GM12878 (cell line): ENCODE data around the gene HAUS1. TPM values are rescaled to one million over a fixed set of nuclear protein-coding genes. Genes with fewer than 3 reads are reported as not detected.
A peak's percentile ranks its signal among the peaks of the same experiment; 100 is the strongest.

Source experiments
- ATF3 ChIP-seq: IDR thresholded peaks from 2 replicates; pipeline ENCODE4 v1.6.1; 2011; ENCODE audit warnings: low read depth, mild to moderate bottlenecking, low read length, moderate library complexity, borderline replicate concordance; ENCODE audit errors: extremely low read depth
- BACH1 ChIP-seq: fragments of 450-650 bp; IDR thresholded peaks from 2 replicates; pipeline ENCODE4 v1.6.1; 2017; ENCODE audit warnings: mild to moderate bottlenecking, borderline replicate concordance
- CBX5 ChIP-seq: sonication (generic); IDR thresholded peaks from 2 replicates; pipeline ENCODE4 v1.6.1; 2016; ENCODE audit warnings: low read depth, moderate library complexity, mild to moderate bottlenecking, inconsistent platforms
- CREM ChIP-seq: IDR thresholded peaks from 2 replicates; pipeline ENCODE4 v1.6.1; 2014; ENCODE audit warnings: antibody characterized with exemption, low read depth
- EED ChIP-seq: sonication (generic); IDR thresholded peaks from 2 replicates; pipeline ENCODE4 v1.6.1; 2016; ENCODE audit warnings: antibody characterized with exemption, low read depth
- EGR1 ChIP-seq, 2 experiments: IDR thresholded peaks; 1 replicate in 1 of 2; 2 replicates in 1 of 2; pipeline ENCODE4 v1.6.1; 2011 to 2012; ENCODE audit warnings: low read depth in 2 of 2, low read length in 2 of 2, borderline replicate concordance in 1 of 2, mild to moderate bottlenecking in 1 of 2, moderate library complexity in 1 of 2
- ETV6 ChIP-seq, 2 experiments: fragments of 450-650 bp in 1 of 2; IDR thresholded peaks in 1 of 2; conservative IDR thresholded peaks in 1 of 2; 2 replicates each; pipeline ENCODE4 v1.6.1; 2014; ENCODE audit warnings: antibody characterized with exemption in 1 of 2, borderline replicate concordance in 1 of 2, low read depth in 1 of 2, mild to moderate bottlenecking in 1 of 2, moderate library complexity in 1 of 2
- FOS ChIP-seq: IDR thresholded peaks from 3 replicates; pipeline ENCODE4 v1.6.1; 2011; ENCODE audit warnings: borderline replicate concordance; ENCODE audit not compliant: insufficient read length; ENCODE audit errors: extremely low read depth
- FOXK2 ChIP-seq: fragments of 450-650 bp; IDR thresholded peaks from 2 replicates; pipeline ENCODE4 v1.6.1; 2017; ENCODE audit warnings: mild to moderate bottlenecking, moderate library complexity
- HDGF ChIP-seq: fragments of 450-650 bp; IDR thresholded peaks from 2 replicates; pipeline ENCODE4 v1.6.1; 2016; ENCODE audit warnings: antibody characterized with exemption
- PKNOX1 ChIP-seq: fragments of 450-650 bp; IDR thresholded peaks from 2 replicates; pipeline ENCODE4 v1.6.1; 2016; ENCODE audit warnings: mild to moderate bottlenecking
- PRDM15 ChIP-seq: fragments of 450-650 bp; formaldehyde crosslinking; IDR thresholded peaks from 2 replicates; pipeline ENCODE4 v1.4.0; 2020; ENCODE audit warnings: mild to moderate bottlenecking, moderate library complexity
- RAD21 ChIP-seq: IDR thresholded peaks from 2 replicates; pipeline ENCODE4 v1.6.1; 2011; ENCODE audit warnings: mild to moderate bottlenecking, low read depth, low read length, moderate library complexity; ENCODE audit not compliant: insufficient read depth
- RAD51 ChIP-seq: fragments of 450-650 bp; IDR thresholded peaks from 2 replicates; pipeline ENCODE4 v1.6.1; 2016; ENCODE audit warnings: moderate library complexity, mild to moderate bottlenecking, inconsistent platforms
- SMC3 ChIP-seq: IDR thresholded peaks from 2 replicates; pipeline ENCODE4 v1.6.1; 2011; ENCODE audit warnings: low read length, improper control_type of control experiment, borderline replicate concordance
- STAT3 ChIP-seq: IDR thresholded peaks from 2 replicates; pipeline ENCODE4 v1.6.1; 2011; ENCODE audit warnings: low read depth, low read length, improper control_type of control experiment
- SUZ12 ChIP-seq: fragments of 200-600 bp; sonication (generic); IDR thresholded peaks from one replicate; pipeline ENCODE4 v1.6.1; 2018; ENCODE audit warnings: antibody characterized with exemption, mild to moderate bottlenecking; ENCODE audit not compliant: unreplicated experiment
- TCF3 ChIP-seq: IDR thresholded peaks from 2 replicates; pipeline ENCODE4 v1.6.1; 2012; ENCODE audit warnings: low read depth, mild to moderate bottlenecking, low read length, borderline replicate concordance; ENCODE audit not compliant: insufficient read depth
- TCF7 ChIP-seq: IDR thresholded peaks from 2 replicates; pipeline ENCODE4 v1.6.1; 2014; ENCODE audit warnings: antibody characterized with exemption, borderline replicate concordance
- YY1 ChIP-seq: IDR thresholded peaks from 2 replicates; pipeline ENCODE4 v1.6.1; 2011; ENCODE audit warnings: low read depth, mild to moderate bottlenecking, low read length
- ZNF687 ChIP-seq: fragments of 450-650 bp; IDR thresholded peaks from 2 replicates; pipeline ENCODE4 v1.6.1; 2017; ENCODE audit warnings: mild to moderate bottlenecking, moderate library complexity
- polyA plus RNA-seq, 11 experiments: library from polyadenylated mRNA; depleted of rRNA in 4 of 11; unstranded in 6 of 11; stranded (reverse) in 5 of 11; fragments of >200 nt; fragmentation: Nextera tagmentation in 4 of 11; fragmentation: Illumina TruSeq in 1 of 11; extraction: Ambion mirVana in 4 of 11; extraction: Trizol in 1 of 11; gene quantifications; 1 replicate in 1 of 11; 2 replicates in 10 of 11; pipeline versions ENCODE4 v1.2.1 to v1.2.3, GENCODE V29; 2011 to 2016; ENCODE audit warnings: inconsistent platforms in 2 of 11, missing spikeins in 2 of 11, low read depth in 1 of 11
- total RNA-seq, 4 experiments: library from RNA; depleted of rRNA in 3 of 4; stranded (reverse); fragments of >200 nt in 3 of 4; fragmentation: Illumina TruSeq in 1 of 4; extraction: Trizol in 1 of 4; gene quantifications; 2 replicates each; pipeline versions ENCODE4 v1.2.1 to v1.2.3, GENCODE V29; 2013 to 2021

Gene HAUS1
- total and polyA plus RNA-seq, 10 of the 15 experiments (the other 5 are each of a cell fraction or from before 2014, with no cell fraction given) = 41.2 to 182 (median 91.9) TPM

GRCh38 chr18:46174342-46175041 lies 70.3 kb downstream of the HAUS1 start (continued):
- TF ChIP-seq ZNF687 (no peak), HDGF (no peak), FOXK2 (no peak), STAT3 (no peak), CBX5 (no peak), ETV6 (conservative IDR thresholded peaks at IDR 0.05 in 1 of 2, IDR thresholded peaks at IDR 0.05 in 1 of 2; ENCODE audit: borderline replicate concordance in 1 of 2, low read depth in 1 of 2) (no peak), RAD21 (0 out of 2 replicates have a peak, but pooled peaks have one; percentile 6), CREM (no peak), BACH1 (no peak), RAD51 (no peak), SMC3 (0 out of 2 replicates have a peak, but pooled peaks have one; percentile 2), ATF3 (no peak), EED (no peak), FOS (no peak), PRDM15 (CRISPR knock-in tag) (no peak), EGR1 (IDR thresholded peaks at IDR 0.05; ENCODE audit: borderline replicate concordance in 1 of 2, low read depth in 2 of 2, low read length in 2 of 2) (no peak), TCF3 (no peak), YY1 (0 out of 2 replicates have a peak, but pooled peaks have one; percentile 17), TCF7 (no peak), SUZ12 (no peak), PKNOX1 (peak; percentile 11; the same call in 1 of the 2 replicates)
